GM15510 (cell line): ENCODE results near the gene NDUFS1.
A peak's percentile ranks its signal among the peaks of the same experiment; 100 is the strongest.

Source experiments
- POLR2A ChIP-seq: IDR thresholded peaks from 3 replicates; pipeline ENCODE4 v1.6.1; 2011; ENCODE audit warnings: borderline replicate concordance; ENCODE audit not compliant: insufficient read length; ENCODE audit errors: extremely low read depth

The NDUFS1 gene

DNA sequence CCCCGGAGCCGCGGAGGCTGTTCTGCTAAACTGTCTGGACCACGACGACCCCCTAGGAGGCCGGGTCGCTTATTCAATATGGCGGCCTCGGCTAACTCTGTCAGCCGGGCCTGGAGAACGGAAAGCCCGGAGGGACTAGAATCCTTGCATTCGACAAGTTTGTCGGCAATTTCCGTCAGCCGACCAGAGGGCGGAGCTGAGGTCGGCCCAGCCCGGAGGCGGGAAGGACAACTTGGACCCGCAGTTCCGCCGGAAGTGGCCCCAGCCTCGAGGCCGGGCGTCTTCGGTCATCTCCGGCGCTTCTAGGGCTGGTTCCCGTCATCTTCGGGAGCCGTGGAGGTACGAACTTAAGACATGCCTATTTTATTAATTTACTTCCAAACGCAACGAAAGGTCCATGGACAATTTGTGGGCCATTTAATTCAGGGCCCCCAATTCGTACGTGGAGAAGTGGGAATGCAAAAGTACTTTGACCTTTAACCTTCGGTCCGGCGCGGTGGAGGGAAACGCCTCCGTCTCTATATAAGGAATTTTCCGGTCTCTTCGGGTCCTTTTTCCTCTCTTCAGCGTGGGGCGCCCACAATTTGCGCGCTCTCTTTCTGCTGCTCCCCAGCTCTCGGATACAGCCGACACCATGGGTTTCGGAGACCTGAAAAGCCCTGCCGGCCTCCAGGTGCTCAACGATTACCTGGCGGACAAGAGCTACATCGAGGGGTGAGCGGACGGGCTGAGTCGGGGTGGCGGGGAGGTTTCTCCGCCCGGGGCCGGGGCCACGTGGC is at the start of gene NDUFS1, which contains the start of gene EEF1B2:
Gene NDUFS1 (minus strand): TSS at position 99 of the 779 bp plus-strand sequence. CDS start 5,766 bp downstream, outside the sequence.
Gene EEF1B2 (plus strand): TSS at position 550 of the 779 bp plus-strand sequence. CDS start 85 bp downstream, at position 635.
- peak; percentile 64 for TF ChIP-seq POLR2A

DNA sequence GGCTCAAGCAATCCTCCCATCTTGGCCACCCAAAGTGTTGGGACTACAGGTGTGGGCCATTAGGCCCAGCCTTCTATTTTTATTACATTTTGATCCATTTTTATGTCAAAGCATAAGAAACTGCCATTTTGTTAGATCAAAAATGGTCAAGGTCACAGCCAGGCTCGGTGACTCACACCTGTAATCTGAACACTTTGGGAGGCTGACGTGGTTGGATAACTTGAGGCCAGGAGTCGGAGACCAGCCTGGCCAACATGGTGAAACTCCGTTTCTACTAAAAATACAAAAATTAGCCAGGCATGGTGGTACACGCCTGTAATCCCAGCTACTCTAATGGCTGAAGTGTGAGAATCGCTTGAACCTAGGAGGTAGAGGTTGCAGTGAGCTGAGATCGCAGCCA is 49.7 kb upstream of the NDUFS1 start:
- no peak for TF ChIP-seq POLR2A

GRCh38 chr2:206204710-206205109 is 45.5 kb upstream of the NDUFS1 start:
- TF ChIP-seq POLR2A: no peak

- TF ChIP-seq POLR2A: no peak
These were observed 44.1 kb upstream of the NDUFS1 start for GRCh38 chr2:206203331-206203730.

GRCh38 chr2:206202446-206202845 is 43.2 kb upstream of the NDUFS1 start:
- TF ChIP-seq POLR2A: no peak

DNA sequence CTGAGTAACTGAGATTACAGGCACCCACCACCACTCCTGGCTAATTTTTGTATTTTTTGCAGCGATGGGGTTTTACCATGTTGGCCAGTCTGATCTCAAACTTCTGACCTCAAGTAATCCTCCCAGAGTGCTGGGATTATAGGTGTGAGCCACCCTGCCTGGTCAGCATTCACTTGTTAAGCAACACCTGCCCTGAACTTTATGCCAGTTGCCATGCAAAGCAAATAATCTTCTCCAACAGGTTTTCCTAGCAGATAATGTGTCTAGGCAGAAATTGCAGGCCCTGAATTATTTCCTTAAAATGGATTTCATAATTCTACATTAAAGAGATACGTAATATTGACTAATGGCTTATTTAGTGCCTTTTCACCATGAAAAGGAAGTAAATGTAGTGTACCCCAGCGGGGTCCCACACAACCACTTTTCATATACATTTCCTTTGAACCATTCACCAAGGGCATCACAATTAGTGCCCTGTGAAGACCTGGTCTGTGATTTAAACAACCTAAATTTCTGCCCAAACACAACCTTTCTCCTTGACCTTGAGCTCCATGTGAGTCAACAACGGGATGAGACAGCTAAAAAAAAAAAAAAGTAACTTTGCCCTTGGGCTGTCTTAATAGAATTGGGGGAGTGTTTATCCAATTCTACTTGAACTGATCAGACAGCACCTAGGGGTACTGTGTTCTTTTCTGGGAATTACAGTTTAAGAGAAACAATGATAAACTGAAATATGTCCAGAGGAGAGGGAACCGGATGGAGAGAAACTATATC is 42.0 kb upstream of the NDUFS1 start:
- no peak for TF ChIP-seq POLR2A

GRCh38 chr2:206198677-206199076 is 39.4 kb upstream of the NDUFS1 start:
- no peak for TF ChIP-seq POLR2A

- no peak for TF ChIP-seq POLR2A
These were observed 34.6 kb upstream of the NDUFS1 start for GRCh38 chr2:206193671-206194357.

DNA sequence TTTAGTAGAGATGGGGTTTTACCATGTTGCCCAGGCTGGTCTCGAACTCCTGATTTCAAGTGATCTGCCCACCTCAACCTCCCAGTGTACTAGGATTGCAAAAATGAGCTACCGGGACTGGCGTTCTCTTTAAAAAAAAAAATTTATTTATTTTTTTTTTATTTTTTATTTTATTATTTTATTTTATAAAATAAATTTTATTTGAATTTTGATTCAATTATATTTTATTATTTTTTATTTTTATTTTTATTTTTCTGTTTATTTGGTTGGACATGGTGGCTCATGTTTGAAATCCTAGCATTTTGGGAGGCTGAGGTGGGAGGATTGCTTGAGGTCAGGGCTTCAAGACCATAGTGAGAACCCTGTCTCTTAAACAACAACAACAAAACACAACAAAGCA is 32.9 kb upstream of the NDUFS1 start:
- no peak for TF ChIP-seq POLR2A

GRCh38 chr2:206190689-206191088 is 31.4 kb upstream of the NDUFS1 start:
- TF ChIP-seq POLR2A: no peak

GRCh38 chr2:206190111-206190510 is 30.9 kb upstream of the NDUFS1 start:
- no peak for TF ChIP-seq POLR2A

- no peak for TF ChIP-seq POLR2A
These were observed 30.4 kb upstream of the NDUFS1 start for GRCh38 chr2:206189691-206190090.

GRCh38 chr2:206176901-206177300 is 17.7 kb upstream of the NDUFS1 start:
- TF ChIP-seq POLR2A: no peak

GRCh38 chr2:206176121-206176520 is 16.9 kb upstream of the NDUFS1 start:
- TF ChIP-seq POLR2A: no peak

DNA sequence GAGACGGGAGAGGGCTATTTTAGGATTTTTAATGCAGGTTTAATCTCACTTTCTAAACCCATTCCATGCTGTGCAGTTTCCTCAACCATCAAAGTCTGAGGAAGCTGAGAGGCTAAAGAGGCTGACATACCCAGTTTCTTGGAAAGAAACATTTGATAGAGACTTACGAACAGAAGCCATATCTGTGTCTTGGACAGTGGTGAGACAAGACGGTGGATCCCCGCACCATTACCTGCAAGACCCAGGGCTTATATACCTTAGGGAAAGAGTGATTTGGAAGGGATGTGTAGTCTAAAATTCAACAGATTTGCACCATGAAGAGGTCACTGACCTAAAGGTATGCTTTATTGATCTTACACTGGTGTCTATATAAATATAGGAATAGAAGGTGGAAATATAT is 13.9 kb upstream of the NDUFS1 start:
- TF ChIP-seq POLR2A: no peak

- TF ChIP-seq POLR2A: no peak
These were observed 5.1 kb upstream of the NDUFS1 start for GRCh38 chr2:206164261-206164862.
